ENCODE data around the gene RTN1.
A peak's percentile ranks its signal among the peaks of the same experiment; 100 is the strongest.

The RTN1 gene, protein sequence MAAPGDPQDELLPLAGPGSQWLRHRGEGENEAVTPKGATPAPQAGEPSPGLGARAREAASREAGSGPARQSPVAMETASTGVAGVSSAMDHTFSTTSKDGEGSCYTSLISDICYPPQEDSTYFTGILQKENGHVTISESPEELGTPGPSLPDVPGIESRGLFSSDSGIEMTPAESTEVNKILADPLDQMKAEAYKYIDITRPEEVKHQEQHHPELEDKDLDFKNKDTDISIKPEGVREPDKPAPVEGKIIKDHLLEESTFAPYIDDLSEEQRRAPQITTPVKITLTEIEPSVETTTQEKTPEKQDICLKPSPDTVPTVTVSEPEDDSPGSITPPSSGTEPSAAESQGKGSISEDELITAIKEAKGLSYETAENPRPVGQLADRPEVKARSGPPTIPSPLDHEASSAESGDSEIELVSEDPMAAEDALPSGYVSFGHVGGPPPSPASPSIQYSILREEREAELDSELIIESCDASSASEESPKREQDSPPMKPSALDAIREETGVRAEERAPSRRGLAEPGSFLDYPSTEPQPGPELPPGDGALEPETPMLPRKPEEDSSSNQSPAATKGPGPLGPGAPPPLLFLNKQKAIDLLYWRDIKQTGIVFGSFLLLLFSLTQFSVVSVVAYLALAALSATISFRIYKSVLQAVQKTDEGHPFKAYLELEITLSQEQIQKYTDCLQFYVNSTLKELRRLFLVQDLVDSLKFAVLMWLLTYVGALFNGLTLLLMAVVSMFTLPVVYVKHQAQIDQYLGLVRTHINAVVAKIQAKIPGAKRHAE

DNA sequence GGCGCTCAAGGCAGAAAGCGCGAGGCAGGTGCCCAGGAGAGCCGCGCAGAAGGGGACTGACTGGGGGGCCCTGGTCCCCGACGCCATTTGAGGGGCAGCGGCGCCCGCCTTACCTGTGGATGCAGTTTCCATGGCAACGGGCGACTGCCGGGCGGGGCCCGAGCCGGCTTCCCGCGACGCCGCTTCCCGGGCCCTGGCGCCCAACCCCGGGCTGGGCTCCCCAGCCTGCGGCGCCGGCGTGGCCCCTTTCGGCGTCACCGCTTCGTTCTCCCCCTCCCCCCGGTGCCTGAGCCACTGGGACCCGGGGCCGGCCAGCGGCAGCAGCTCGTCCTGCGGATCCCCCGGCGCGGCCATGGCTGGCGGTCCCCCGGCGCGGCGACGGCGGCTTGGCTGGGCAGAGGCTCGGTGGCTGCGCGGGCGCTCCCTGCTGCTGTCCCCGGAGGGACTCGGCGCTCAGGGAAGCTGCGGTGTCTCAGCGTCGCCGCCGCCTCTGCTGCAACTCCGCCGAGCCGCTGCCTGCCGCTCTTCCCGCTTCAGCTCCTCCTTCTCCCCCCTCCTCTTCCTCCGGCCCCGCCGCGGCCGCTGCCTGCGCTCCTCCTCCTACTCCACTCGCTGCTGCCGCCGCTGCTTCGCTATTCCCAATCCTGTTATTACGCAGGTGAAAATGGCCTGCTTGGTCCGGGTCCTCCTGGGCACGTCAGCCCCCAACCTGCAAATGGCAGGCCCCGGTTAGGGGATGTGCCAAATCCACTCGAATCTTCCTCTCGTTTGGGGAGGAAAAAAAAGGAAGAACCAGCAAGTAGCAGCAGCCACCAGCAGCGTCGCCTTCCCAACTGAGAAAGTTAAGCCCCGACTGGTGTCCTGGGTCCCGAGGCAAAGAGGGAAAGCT is at the start of gene RTN1:
Gene RTN1 (minus strand): TSS at position 500 of the 889 bp plus-strand sequence. CDS start 146 bp downstream, at position 354.
- DNase-seq = peak; percentile 83
- no peaks in the 10 kb centered on the region for H3K9me3 ChIP-seq (ENCODE audit: severe bottlenecking)
- H3K27ac ChIP-seq = peak within 1 kb of the TSS; percentile 46; the same call in 1 of the 2 replicates
- no peaks in the 10 kb centered on the region for H3K27me3 ChIP-seq (ENCODE audit: insufficient read depth, low read depth, severe bottlenecking)
- peak within 1 kb of the TSS; percentile 57 for H3K4me3 ChIP-seq (ENCODE audit: low read depth, low read length)
- no peaks in the 10 kb centered on the region for H3K36me3 ChIP-seq
- TF ChIP-seq, protein P1, sequence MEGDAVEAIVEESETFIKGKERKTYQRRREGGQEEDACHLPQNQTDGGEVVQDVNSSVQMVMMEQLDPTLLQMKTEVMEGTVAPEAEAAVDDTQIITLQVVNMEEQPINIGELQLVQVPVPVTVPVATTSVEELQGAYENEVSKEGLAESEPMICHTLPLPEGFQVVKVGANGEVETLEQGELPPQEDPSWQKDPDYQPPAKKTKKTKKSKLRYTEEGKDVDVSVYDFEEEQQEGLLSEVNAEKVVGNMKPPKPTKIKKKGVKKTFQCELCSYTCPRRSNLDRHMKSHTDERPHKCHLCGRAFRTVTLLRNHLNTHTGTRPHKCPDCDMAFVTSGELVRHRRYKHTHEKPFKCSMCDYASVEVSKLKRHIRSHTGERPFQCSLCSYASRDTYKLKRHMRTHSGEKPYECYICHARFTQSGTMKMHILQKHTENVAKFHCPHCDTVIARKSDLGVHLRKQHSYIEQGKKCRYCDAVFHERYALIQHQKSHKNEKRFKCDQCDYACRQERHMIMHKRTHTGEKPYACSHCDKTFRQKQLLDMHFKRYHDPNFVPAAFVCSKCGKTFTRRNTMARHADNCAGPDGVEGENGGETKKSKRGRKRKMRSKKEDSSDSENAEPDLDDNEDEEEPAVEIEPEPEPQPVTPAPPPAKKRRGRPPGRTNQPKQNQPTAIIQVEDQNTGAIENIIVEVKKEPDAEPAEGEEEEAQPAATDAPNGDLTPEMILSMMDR (IDR thresholded peaks at IDR 0.05; ENCODE audit: low read depth, low read length) = no peak

DNA sequence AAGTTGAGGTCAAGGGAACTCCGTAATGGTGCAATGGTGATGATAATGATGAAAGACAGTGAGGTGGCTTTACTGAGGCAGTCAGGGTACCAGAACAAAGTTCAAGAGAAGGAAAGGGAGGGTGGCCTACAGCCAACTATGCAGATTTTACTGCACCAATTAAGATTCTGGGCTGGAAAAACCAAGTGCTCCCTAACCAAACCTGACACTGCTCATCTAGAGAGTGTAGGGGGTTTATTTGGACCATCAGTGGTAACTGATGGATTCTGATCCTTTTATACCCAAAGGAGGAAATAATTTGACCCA is 49.8 kb upstream of the RTN1 start:
- Histone ChIP-seq H3K36me3 (no peaks in the 10 kb centered on the region), H3K9me3 (ENCODE audit: severe bottlenecking) (no peaks in the 10 kb centered on the region), H3K27me3 (ENCODE audit: insufficient read depth, low read depth, severe bottlenecking) (no peaks in the 10 kb centered on the region), H3K27ac (peak overlapping the region; percentile 61), H3K4me3 (ENCODE audit: low read depth, low read length) (peak overlapping the region; percentile 78)
- TF ChIP-seq, protein P1 (IDR thresholded peaks at IDR 0.05; ENCODE audit: low read depth, low read length) = no peak
- no peak for DNase-seq

DNA sequence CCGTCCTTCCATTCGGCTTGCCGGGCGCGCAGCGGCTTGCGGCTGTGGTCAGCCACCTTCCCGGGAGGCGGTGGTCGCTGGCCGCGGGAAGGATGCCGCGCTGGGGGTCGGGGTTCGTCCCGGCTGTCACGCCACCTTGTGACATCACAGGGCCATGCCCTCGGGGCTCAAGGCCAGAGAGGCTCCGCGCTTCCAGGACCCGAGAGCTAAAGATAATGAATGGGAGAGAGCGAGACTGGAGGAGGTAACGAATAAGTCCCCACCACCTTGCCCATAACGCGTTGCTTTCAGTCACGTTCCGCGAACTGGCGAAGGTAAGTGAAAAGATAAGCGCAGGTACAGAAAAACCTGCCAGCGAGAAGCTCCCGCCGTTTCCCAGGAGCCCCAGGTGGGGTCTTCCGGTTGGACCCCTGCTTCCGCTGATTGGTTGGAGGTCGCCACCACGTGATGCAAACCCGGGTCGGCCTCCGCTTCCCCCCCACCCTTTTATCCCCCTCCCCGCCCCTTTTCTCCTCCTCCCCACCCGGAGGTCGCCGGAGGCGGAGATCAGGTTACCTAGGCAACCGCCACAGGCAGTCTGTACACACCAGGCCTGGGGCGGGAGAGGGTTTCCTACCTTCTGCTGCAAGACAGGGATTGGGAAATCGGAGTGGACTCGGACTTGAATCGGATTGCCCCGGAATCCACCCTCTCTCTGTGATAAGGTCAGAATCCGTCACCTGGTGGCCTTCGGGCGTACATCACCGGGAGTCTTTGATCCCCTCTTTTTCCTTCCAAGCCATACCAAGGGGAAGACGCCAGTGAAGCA is 49.2 kb upstream of the RTN1 start, which contains the start of gene LRRC9:
Gene LRRC9 (plus strand): TSS at position 575 of the 808 bp plus-strand sequence.
- H3K9me3 ChIP-seq (ENCODE audit: severe bottlenecking) = no peaks in the 10 kb centered on the region
- TF ChIP-seq, protein P1 (IDR thresholded peaks at IDR 0.05; ENCODE audit: low read depth, low read length) = peak; percentile 28; the same call in 1 of the 2 replicates
- DNase-seq = peak; percentile 98
- peak within 1 kb of the TSS; percentile 80 for H3K27ac ChIP-seq
- H3K4me3 ChIP-seq (ENCODE audit: low read depth, low read length) = peak within 1 kb of the TSS; percentile 78
- no peaks in the 10 kb centered on the region for H3K36me3 ChIP-seq
- no peaks in the 10 kb centered on the region for H3K27me3 ChIP-seq (ENCODE audit: insufficient read depth, low read depth, severe bottlenecking)

DNA sequence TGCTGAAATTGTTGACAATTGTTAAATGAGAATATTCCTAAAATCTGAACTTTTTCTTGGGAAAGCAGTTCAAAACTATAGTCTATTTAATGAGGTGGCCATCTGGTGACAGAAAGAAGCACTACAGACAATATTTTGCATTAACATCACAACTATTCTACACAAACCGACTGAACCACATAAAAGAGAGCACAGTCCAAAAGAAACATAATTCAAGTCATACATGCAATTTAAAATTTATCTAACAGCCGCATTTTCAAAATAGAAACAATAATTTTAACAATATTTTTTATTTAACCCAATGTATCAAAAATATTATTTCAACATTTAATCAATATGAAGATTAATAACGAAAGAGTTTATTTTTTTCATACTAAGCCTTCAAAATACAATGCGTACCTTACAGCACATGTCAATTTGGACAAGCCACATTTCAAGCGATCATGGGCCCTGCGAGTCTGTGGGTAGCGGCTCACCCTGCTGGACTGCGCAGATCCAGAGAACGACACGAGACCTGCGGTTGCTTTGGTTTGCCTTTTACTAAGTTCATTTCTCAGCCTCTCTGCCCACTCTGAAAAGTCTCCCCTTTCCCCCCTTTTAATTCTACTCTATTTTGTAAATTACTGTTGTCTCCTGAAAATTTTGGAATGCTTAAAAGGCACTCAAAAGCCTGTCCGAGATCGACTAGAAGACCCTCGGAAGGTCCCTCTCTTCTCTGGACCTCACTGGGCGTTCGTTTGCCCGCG is 48.4 kb upstream of the RTN1 start:
- TF ChIP-seq, protein P1 (IDR thresholded peaks at IDR 0.05; ENCODE audit: low read depth, low read length) = 0 out of 2 replicates have a peak, but pooled peaks have one; percentile 6
- peak overlapping the region; percentile 80 for H3K27ac ChIP-seq
- H3K27me3 ChIP-seq (ENCODE audit: insufficient read depth, low read depth, severe bottlenecking) = no peaks in the 10 kb centered on the region
- peak overlapping the region; percentile 78 for H3K4me3 ChIP-seq (ENCODE audit: low read depth, low read length)
- no peaks in the 10 kb centered on the region for H3K9me3 ChIP-seq (ENCODE audit: severe bottlenecking)
- no peaks in the 10 kb centered on the region for H3K36me3 ChIP-seq
- peak; percentile 37 for DNase-seq
